CD14-positive monocyte (primary cell): ENCODE results near the gene CCDC88C. TPM values are rescaled to one million over a fixed set of nuclear protein-coding genes. Genes with fewer than 3 reads are reported as not detected.
A peak's percentile ranks its signal among the peaks of the same experiment; 100 is the strongest.

Source experiments
- DNase-seq, 3 donors: peaks; one replicate each; pipeline ENCODE4 v3.0.0-alpha.2; 2011 to 2022
- H2AFZ ChIP-seq: 2 replicates; pipeline ENCODE4 v1.6.0; 2012; ENCODE audit warnings: mild to moderate bottlenecking, low read depth, low read length, inconsistent platforms; ENCODE audit not compliant: insufficient read depth, poor library complexity, severe bottlenecking
- H3K27ac ChIP-seq, 2 donors: 1 replicate in 1 of 2; 2 replicates in 1 of 2; pipeline ENCODE4 v1.5.1; 2012 to 2013; ENCODE audit warnings: low read length in 2 of 2, control low read depth in 1 of 2, inconsistent platforms in 1 of 2, low read depth in 1 of 2, mild to moderate bottlenecking in 1 of 2
- H3K27me3 ChIP-seq, 2 donors: one replicate each; pipeline versions ENCODE4 v1.6.0 to v1.6.1; 2011 to 2013; ENCODE audit warnings: low read length in 2 of 2; ENCODE audit not compliant: control insufficient read depth in 2 of 2, insufficient read depth in 2 of 2
- H3K36me3 ChIP-seq, 2 donors: replicated peaks in 1 of 2; 1 replicate in 1 of 2; 2 replicates in 1 of 2; pipeline versions ENCODE4 v1.5.1 to v1.6.1; 2012 to 2013; ENCODE audit warnings: low read length in 2 of 2, control low read depth in 1 of 2, inconsistent platforms in 1 of 2, mild to moderate bottlenecking in 1 of 2; ENCODE audit not compliant: insufficient read depth in 2 of 2, control insufficient read depth in 1 of 2
- H3K4me1 ChIP-seq, 2 donors: 1 replicate in 1 of 2; 2 replicates in 1 of 2; pipeline versions ENCODE4 v1.5.1 to v1.6.1; 2012 to 2013; ENCODE audit warnings: low read length in 2 of 2, control low read depth in 1 of 2, inconsistent platforms in 1 of 2, mild to moderate bottlenecking in 1 of 2, moderate library complexity in 1 of 2; ENCODE audit not compliant: insufficient read depth in 2 of 2, control insufficient read depth in 1 of 2
- H3K4me2 ChIP-seq: replicated peaks from 2 replicates; pipeline ENCODE3; 2012; ENCODE audit warnings: low read length, moderate library complexity, mild to moderate bottlenecking; ENCODE audit not compliant: poor library complexity, severe bottlenecking; ENCODE audit errors: extremely low read depth
- H3K4me3 ChIP-seq, 3 experiments: fragments of 200-600 bp in 1 of 3; sonication (generic) in 1 of 3; replicated peaks in 1 of 3; 1 replicate in 2 of 3; 2 replicates in 1 of 3; pipeline ENCODE4 v1.5.1; 2011 to 2013; ENCODE audit warnings: low read length in 3 of 3, mild to moderate bottlenecking in 3 of 3, control low read depth in 2 of 3, low read depth in 2 of 3, inconsistent platforms in 1 of 3, moderate library complexity in 1 of 3
- H3K79me2 ChIP-seq: 2 replicates; pipeline ENCODE4 v1.6.0; 2012; ENCODE audit warnings: mild to moderate bottlenecking, control low read depth, inconsistent platforms, low read length, moderate library complexity; ENCODE audit not compliant: insufficient read depth
- H3K9ac ChIP-seq: 2 replicates; pipeline ENCODE4 v1.6.0; 2017; ENCODE audit warnings: low read length, mild to moderate bottlenecking; ENCODE audit not compliant: insufficient read depth, poor library complexity, severe bottlenecking
- H3K9me3 ChIP-seq, 2 donors: replicated peaks in 1 of 2; 1 replicate in 1 of 2; 2 replicates in 1 of 2; pipeline versions ENCODE4 v1.5.1 to v1.6.1; 2012 to 2013; ENCODE audit warnings: low read length in 2 of 2, control low read depth in 1 of 2; ENCODE audit not compliant: control insufficient read depth in 1 of 2, insufficient read depth in 1 of 2
- H4K20me1 ChIP-seq: 2 replicates; pipeline ENCODE4 v1.6.0; 2012; ENCODE audit warnings: mild to moderate bottlenecking, low read length, control low read depth, moderate library complexity; ENCODE audit not compliant: insufficient read depth
- H3K27ac Mint-ChIP-seq, 7 donors: one replicate each; pipeline ENCODE4 v1.8.0; 2020; ENCODE audit warnings: mild to moderate bottlenecking in 7 of 7, mixed read lengths in 7 of 7, moderate library complexity in 6 of 7, inconsistent platforms in 2 of 7
- H3K27me3 Mint-ChIP-seq, 3 donors: one replicate each; pipeline ENCODE4 v1.8.0; 2021 to 2022; ENCODE audit warnings: low read depth in 3 of 3, mild to moderate bottlenecking in 3 of 3, mixed read lengths in 3 of 3, moderate library complexity in 3 of 3, inconsistent platforms in 1 of 3
- H3K36me3 Mint-ChIP-seq, 2 donors: one replicate each; pipeline ENCODE4 v1.8.0; 2020; ENCODE audit warnings: mixed read lengths in 2 of 2, inconsistent platforms in 1 of 2, mild to moderate bottlenecking in 1 of 2
- H3K4me1 Mint-ChIP-seq: one replicate; pipeline ENCODE4 v1.8.0; 2020; ENCODE audit warnings: mild to moderate bottlenecking, mixed read lengths
- H3K4me3 Mint-ChIP-seq, 2 donors: one replicate each; pipeline ENCODE4 v1.8.0; 2020; ENCODE audit warnings: mild to moderate bottlenecking in 2 of 2, mixed read lengths in 2 of 2, moderate library complexity in 1 of 2
- H3K9me3 Mint-ChIP-seq, 7 donors: one replicate each; pipeline ENCODE4 v1.8.0; 2020 to 2022; ENCODE audit warnings: mixed read lengths in 7 of 7, mild to moderate bottlenecking in 6 of 7, moderate library complexity in 6 of 7, inconsistent platforms in 2 of 7
- WGBS: methylation state at CpG from one replicate; pipeline ENCODE4 v1.1.5; 2013; ENCODE audit warnings: missing lambda C conversion rate; ENCODE audit not compliant: insufficient coverage; 5-methylcytosine and 5-hydroxymethylcytosine counted together
- intact Hi-C, 2 donors: fragments of 100-400 bp; cut with micrococcal nuclease; formaldehyde crosslinking; loops; one replicate each; pipeline versions ENCODE4 v1.15.0 to v1.15.1; 2023
- polyA plus RNA-seq, 3 donors: library from polyadenylated mRNA; depleted of rRNA in 1 of 3; unstranded in 2 of 3; stranded (reverse) in 1 of 3; fragments of 300-500 nt in 2 of 3; fragments of >200 nt in 1 of 3; fragmentation: Illumina TruSeq in 2 of 3; gene quantifications; 1 replicate in 2 of 3; 2 replicates in 1 of 3; pipeline ENCODE4 v1.2.3, GENCODE V29; 2012 to 2021
- TF ChIP-seq, protein P1 (sequence below): fragments of 200-600 bp; IDR thresholded peaks from one replicate; pipeline ENCODE4 v1.8.0; 2022; ENCODE audit warnings: antibody characterized with exemption, mild to moderate bottlenecking

Gene CCDC88C
- polyA plus RNA-seq, 3 donors, result 11.6 to 69.7 (median 12.3) TPM

DNA sequence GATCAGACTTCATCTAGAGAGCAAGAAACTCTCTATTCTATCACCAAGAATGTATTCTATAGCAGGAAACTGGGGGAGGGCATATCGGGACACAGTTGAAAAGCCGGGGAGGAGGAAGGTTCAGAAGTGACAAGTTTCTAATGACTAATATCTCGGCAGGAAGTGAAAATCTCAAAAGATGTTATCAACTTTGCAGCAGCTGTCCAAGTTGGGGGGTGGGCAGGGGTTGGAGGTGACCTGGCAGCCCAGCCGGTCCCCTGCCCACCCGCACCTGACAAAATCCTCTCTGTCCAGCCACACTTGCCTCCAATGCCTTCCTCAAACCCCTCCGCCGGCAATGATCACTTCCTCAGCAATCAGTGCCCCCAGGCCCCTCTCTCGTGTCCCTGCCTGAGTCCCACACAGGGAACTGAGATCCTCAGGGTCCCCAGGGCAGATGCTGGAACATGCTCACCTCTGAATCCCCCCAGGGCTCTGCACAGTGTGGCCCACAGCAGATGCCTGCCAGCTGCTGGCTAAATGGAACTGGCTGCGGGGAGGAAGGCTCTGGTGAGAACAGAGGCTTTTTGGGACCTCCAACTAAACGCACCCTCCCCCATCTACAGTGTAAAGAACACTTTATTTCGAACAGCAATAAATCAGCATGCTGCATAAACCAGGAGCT lies 43.9 kb downstream of the CCDC88C start:
- Histone ChIP-seq H3K4me3 (peak overlapping the region in 1 of 3 experiments; percentile 63), H3K4me2 (peak overlapping the region; percentile 63), H3K79me2 (peaks cover 100% of the 10 kb centered on the region), H2AFZ (no peak overlapping the region), H3K27me3 (no peaks in the 10 kb centered on the region), H3K9me3 (no peaks in the 10 kb centered on the region), H3K4me1 (peaks cover 85 to 100% of the 10 kb centered on the region in 2 donors), H3K9ac (peak overlapping the region; percentile 44), H3K27ac (peak overlapping the region; percentile 70 to 84), H4K20me1 (peaks cover 19% of the 10 kb centered on the region), H3K36me3 (peaks cover 0 to 18% of the 10 kb centered on the region in 2 donors)
- intact Hi-C loops, result no loop called here
- TF ChIP-seq, protein P1, sequence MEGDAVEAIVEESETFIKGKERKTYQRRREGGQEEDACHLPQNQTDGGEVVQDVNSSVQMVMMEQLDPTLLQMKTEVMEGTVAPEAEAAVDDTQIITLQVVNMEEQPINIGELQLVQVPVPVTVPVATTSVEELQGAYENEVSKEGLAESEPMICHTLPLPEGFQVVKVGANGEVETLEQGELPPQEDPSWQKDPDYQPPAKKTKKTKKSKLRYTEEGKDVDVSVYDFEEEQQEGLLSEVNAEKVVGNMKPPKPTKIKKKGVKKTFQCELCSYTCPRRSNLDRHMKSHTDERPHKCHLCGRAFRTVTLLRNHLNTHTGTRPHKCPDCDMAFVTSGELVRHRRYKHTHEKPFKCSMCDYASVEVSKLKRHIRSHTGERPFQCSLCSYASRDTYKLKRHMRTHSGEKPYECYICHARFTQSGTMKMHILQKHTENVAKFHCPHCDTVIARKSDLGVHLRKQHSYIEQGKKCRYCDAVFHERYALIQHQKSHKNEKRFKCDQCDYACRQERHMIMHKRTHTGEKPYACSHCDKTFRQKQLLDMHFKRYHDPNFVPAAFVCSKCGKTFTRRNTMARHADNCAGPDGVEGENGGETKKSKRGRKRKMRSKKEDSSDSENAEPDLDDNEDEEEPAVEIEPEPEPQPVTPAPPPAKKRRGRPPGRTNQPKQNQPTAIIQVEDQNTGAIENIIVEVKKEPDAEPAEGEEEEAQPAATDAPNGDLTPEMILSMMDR, result no peak
- 3% methylated on average over 7 of the region's 11 CpGs for WGBS
- Mint-ChIP-seq H3K4me3 (peak overlapping the region; percentile 67 to 89), H3K27me3 (no peaks in the 10 kb centered on the region), H3K27ac (peak overlapping the region; percentile 83 to 96 (median 92)), H3K4me1 (peaks cover 98% of the 10 kb centered on the region), H3K9me3 (peaks cover 0 to 2% (median 0%) of the 10 kb centered on the region in 7 donors), H3K36me3 (peaks cover 42 to 63% of the 10 kb centered on the region in 2 donors)
- DNase-seq, result peak; percentile 51 to 64 (median 63)

DNA sequence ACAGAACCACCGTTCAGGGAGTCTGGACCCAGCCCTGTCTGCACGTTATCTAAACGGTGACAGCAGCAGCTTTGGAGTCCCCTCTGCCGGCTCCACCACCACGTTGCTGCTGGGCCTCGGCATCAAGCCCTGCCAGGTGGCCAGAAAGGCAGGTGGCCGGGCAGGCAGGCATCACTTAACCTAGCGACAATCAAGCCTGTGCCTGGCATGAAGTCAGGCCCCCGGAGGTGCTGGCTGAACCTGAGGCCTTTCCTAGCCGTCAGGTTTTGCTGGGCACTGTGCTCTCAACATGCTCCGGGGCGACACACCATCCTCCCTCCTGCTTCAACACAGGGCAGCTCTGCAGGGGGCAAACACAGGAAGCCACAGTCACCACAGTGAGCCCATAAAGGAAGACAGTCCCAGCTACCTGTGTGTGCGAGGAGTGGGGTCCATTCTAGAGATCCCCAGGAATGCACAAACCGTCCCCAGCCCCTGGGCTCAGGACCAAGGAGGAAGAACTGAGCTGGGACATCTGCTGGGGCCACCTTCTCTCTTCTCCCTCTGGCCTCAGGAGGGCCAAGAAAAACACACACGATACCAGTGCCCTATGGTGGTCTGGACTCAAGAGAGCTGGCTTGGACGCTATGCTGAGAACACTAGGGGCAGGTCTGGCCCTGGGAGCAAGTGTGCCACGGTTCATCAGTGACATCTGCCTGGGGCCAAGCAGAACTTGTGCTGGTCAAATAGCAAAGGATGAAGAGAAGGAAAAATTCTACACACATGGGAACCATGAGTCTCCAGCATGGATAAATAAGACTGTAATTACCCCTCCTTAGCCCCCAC lies 44.7 kb downstream of the CCDC88C start:
- peak overlapping the region; percentile 63 for H3K4me2 ChIP-seq
- no peaks in the 10 kb centered on the region for H3K27me3 Mint-ChIP-seq
- no peak overlapping the region for H2AFZ ChIP-seq
- TF ChIP-seq, protein P1, result no peak
- peaks cover 0 to 18% of the 10 kb centered on the region in 2 donors for H3K36me3 ChIP-seq
- H3K4me3 Mint-ChIP-seq, result peak overlapping the region; percentile 67 to 89
- intact Hi-C loops, result no loop called here
- peaks cover 85 to 100% of the 10 kb centered on the region in 2 donors for H3K4me1 ChIP-seq
- H3K4me3 ChIP-seq, result peak overlapping the region in 1 of 3 experiments; percentile 63
- no peaks in the 10 kb centered on the region for H3K9me3 ChIP-seq
- H3K27ac ChIP-seq, result peak overlapping the region; percentile 70 to 84
- peaks cover 14% of the 10 kb centered on the region for H4K20me1 ChIP-seq
- H3K4me1 Mint-ChIP-seq, result peaks cover 98% of the 10 kb centered on the region
- H3K9me3 Mint-ChIP-seq, result peaks cover 0 to 2% (median 0%) of the 10 kb centered on the region in 7 donors
- H3K9ac ChIP-seq, result peak overlapping the region; percentile 44
- DNase-seq, result no peak
- peaks cover 100% of the 10 kb centered on the region for H3K79me2 ChIP-seq
- peaks cover 43 to 60% of the 10 kb centered on the region in 2 donors for H3K36me3 Mint-ChIP-seq
- no peaks in the 10 kb centered on the region for H3K27me3 ChIP-seq
- WGBS, result 4% methylated on average over 13 of the region's 17 CpGs
- H3K27ac Mint-ChIP-seq, result peak overlapping the region; percentile 83 to 96 (median 92)
